ENCODE results near the gene BCAN. TPM values are rescaled to one million over a fixed set of nuclear protein-coding genes. Genes with fewer than 3 reads are reported as not detected.
A peak's percentile ranks its signal among the peaks of the same experiment; 100 is the strongest.

BCAN gene
- total and polyA plus RNA-seq, 3 donors from 2014 or later, result 3.3 to 9.7 (median 8.8) TPM

DNA sequence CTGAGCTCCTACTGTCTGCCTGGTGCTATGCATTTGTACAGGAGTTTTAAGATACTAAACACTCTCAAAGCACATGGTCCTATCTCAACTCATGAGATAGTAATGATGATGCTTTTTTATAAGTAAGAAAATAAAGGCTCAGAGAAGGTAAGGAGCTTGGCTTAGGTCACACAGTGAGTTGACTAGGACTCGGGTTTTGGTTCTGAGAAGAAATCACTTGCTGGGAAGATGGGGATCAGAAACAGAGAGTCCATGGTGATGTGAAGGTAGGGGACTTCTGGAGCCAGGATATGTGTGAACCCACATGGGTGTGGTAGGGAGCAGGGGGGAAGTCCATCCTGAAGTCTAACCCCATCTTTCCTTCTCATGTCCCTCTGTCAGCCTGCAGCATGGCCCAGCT is 3.7 kb downstream of the BCAN start:
- Histone ChIP-seq H3K9me3 (no peaks in the 10 kb centered on the region), H3K27ac (no peak overlapping the region), H3K4me3 (no peak overlapping the region), H3K36me3 (ENCODE audit: low read depth, missing control alignments) (no peaks in the 10 kb centered on the region), H3K4me1 (peaks cover 6% of the 10 kb centered on the region), H3K27me3 (no peaks in the 10 kb centered on the region)
- TF ChIP-seq POLR2A (IDR thresholded peaks at IDR 0.05), result no peak
- TF ChIP-seq CTCF (IDR thresholded peaks at IDR 0.05), result no peak
- 90 to 91% methylated on average over 1 of the region's 1 CpG for WGBS, 2 donors
- no peak for DNase-seq
- intact Hi-C loops (cut with DNase I; ENCODE audit: low total_unique reads), result no loop called here

GRCh38 chr1:156646738-156647211 is 4.9 kb downstream of the BCAN start:
- intact Hi-C loops (cut with DNase I; ENCODE audit: low total_unique reads), result no loop called here
- Histone ChIP-seq H3K4me1 (peaks cover 6% of the 10 kb centered on the region), H3K27me3 (no peaks in the 10 kb centered on the region), H3K9me3 (no peaks in the 10 kb centered on the region), H3K4me3 (peak overlapping the region in 1 of 2 donors; percentile 17), H3K36me3 (ENCODE audit: low read depth, missing control alignments) (no peaks in the 10 kb centered on the region), H3K27ac (no peak overlapping the region)
- DNase-seq, result no peak
- 9 to 26% methylated on average over 6 to 48 of the region's 51 CpGs for WGBS, 2 donors
- TF ChIP-seq CTCF (IDR thresholded peaks at IDR 0.05), result no peak
- TF ChIP-seq POLR2A (IDR thresholded peaks at IDR 0.05), result no peak

- peaks cover under 1% of the 10 kb centered on the region for H3K4me1 ChIP-seq
- DNase-seq, result no peak
- no peaks in the 10 kb centered on the region for H3K9me3 ChIP-seq
- H3K4me3 ChIP-seq, result no peak overlapping the region
- no peak for TF ChIP-seq POLR2A (IDR thresholded peaks at IDR 0.05)
- no peak for TF ChIP-seq CTCF (IDR thresholded peaks at IDR 0.05)
- H3K36me3 ChIP-seq (ENCODE audit: low read depth, missing control alignments), result no peaks in the 10 kb centered on the region
- 81 to 89% methylated on average over 7 to 10 of the region's 10 CpGs for WGBS, 2 donors
- intact Hi-C loops (cut with DNase I; ENCODE audit: low total_unique reads), result no loop called here
- H3K27me3 ChIP-seq, result no peaks in the 10 kb centered on the region
- H3K27ac ChIP-seq, result no peak overlapping the region
Measured at GRCh38 chr1:156647351-156647750, 5.4 kb downstream of the BCAN start.

DNA sequence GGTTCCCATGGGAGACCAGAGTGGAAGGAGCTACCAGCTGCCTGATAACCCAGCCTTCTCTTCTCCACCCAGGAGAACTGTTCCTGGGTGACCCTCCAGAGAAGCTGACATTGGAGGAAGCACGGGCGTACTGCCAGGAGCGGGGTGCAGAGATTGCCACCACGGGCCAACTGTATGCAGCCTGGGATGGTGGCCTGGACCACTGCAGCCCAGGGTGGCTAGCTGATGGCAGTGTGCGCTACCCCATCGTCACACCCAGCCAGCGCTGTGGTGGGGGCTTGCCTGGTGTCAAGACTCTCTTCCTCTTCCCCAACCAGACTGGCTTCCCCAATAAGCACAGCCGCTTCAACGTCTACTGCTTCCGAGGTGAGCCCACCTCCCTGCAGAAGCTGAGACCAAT is 6.6 kb downstream of the BCAN start:
- no peak for DNase-seq
- Histone ChIP-seq H3K9me3 (no peaks in the 10 kb centered on the region), H3K27me3 (no peaks in the 10 kb centered on the region), H3K4me1 (no peaks in the 10 kb centered on the region), H3K36me3 (ENCODE audit: low read depth, missing control alignments) (no peaks in the 10 kb centered on the region), H3K4me3 (no peak overlapping the region), H3K27ac (no peak overlapping the region)
- TF ChIP-seq POLR2A (IDR thresholded peaks at IDR 0.05), result no peak
- WGBS, 2 donors, result 72 to 86% methylated on average over 7 to 10 of the region's 10 CpGs
- intact Hi-C loops (cut with DNase I; ENCODE audit: low total_unique reads), result no loop called here

DNA sequence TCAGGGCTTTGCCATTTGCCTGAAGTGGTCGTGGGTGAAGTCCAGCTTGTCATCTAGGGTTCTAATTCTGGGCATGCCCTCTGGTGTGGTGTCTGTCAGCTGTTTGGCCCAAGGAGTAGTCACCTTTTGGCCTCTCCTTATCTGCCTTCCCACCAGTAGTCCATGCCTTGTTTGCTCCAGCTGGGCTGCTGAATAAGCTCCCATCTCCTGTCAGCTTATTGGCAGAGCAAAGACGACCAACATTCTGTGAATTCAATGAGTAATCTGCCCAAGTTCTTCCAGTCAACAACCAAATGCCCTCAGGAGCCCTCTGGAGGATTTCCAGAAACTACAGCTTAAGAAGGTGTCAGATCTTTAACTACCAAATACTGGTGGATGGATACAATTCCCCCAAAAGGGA is 7.0 kb downstream of the BCAN start:
- intact Hi-C loops (cut with DNase I; ENCODE audit: low total_unique reads), result no loop called here
- Histone ChIP-seq H3K4me1 (no peaks in the 10 kb centered on the region), H3K9me3 (no peaks in the 10 kb centered on the region), H3K36me3 (ENCODE audit: low read depth, missing control alignments) (no peaks in the 10 kb centered on the region), H3K27ac (no peak overlapping the region), H3K27me3 (no peaks in the 10 kb centered on the region), H3K4me3 (no peak overlapping the region)
- WGBS, 2 donors, result 39 to 53% methylated on average over 2 of the region's 2 CpGs
- no peak for TF ChIP-seq POLR2A (IDR thresholded peaks at IDR 0.05)
- no peak for TF ChIP-seq CTCF (IDR thresholded peaks at IDR 0.05)
- no peak for DNase-seq
